T-helper 2 cell treated with Interferon-gamma antibody and Interleukin-4, amounts not matched to agents 5 μg/mL and 100 μg/mL, for 36 hours (primary cell): Measurements from ENCODE around the gene ANO1.

Experiments
- DNase-seq: peaks from one replicate; pipeline ENCODE4 v3.0.0; 2021; ENCODE audit warnings: low spot score
- H3K27ac Mint-ChIP-seq: one replicate; pipeline ENCODE4 v1.8.0; 2021; ENCODE audit warnings: mild to moderate bottlenecking, mixed read lengths
- H3K27me3 Mint-ChIP-seq: one replicate; pipeline ENCODE4 v1.8.0; 2021; ENCODE audit warnings: low read depth, mixed read lengths
- H3K36me3 Mint-ChIP-seq: one replicate; pipeline ENCODE4 v1.8.0; 2021; ENCODE audit warnings: low read depth, mixed read lengths
- H3K4me1 Mint-ChIP-seq: one replicate; pipeline ENCODE4 v1.8.0; 2021; ENCODE audit warnings: low read depth, mixed read lengths
- H3K4me3 Mint-ChIP-seq: one replicate; pipeline ENCODE4 v1.8.0; 2022; ENCODE audit warnings: mild to moderate bottlenecking, moderate library complexity, mixed read lengths
- H3K9me3 Mint-ChIP-seq: one replicate; pipeline ENCODE4 v1.8.0; 2021; ENCODE audit warnings: mixed read lengths

The ANO1 gene

DNA sequence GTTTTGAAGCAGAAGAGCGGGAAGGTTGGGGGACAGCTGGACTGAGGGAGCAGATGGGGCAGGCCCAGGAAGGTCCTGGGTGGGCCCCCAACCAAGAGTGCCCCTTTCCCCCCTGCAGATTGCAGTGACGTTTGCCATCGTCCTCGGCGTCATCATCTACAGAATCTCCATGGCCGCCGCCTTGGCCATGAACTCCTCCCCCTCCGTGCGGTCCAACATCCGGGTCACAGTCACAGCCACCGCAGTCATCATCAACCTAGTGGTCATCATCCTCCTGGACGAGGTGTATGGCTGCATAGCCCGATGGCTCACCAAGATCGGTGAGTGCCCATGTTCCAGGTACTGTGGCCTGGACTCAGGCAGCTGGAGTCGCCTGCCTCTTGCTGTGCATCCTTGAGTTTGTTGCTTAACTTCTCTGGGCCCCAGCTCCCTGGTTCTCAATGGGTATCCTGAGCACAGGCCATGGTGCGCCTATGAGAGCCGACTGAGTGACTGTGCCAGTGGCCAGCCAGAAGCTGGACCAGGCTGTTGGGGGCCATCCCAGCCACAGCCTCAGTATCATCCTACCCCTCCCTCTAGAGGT lies 83.0 kb downstream of the ANO1 start:
- no peak for DNase-seq
- H3K4me3 Mint-ChIP-seq = no peak overlapping the region
- no peaks in the 10 kb centered on the region for H3K36me3 Mint-ChIP-seq
- no peaks in the 10 kb centered on the region for H3K4me1 Mint-ChIP-seq
- no peaks in the 10 kb centered on the region for H3K9me3 Mint-ChIP-seq
- H3K27me3 Mint-ChIP-seq = no peaks in the 10 kb centered on the region
- H3K27ac Mint-ChIP-seq = no peak overlapping the region

DNA sequence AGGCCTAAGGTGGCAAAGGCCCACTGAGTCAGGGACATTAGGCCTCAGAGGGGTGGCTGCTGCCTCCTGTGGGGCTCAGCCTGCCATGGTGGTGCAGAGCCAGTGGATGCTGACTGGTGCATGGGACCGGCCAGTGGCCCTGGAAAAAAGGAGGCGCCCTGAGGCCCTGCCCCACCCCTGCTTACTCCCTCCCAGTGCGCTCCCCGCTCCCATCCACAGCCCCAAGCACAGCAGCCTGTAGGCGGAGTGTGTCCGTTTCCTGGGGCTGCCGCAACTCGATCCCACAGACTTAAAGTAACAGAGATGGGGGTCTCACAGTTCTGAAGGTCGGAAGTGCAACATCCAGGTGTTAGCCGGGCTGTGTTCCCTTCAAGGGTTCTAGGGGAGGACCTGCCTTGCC lies 86.6 kb downstream of the ANO1 start:
- no peaks in the 10 kb centered on the region for H3K36me3 Mint-ChIP-seq
- no peak for DNase-seq
- H3K4me1 Mint-ChIP-seq = no peaks in the 10 kb centered on the region
- no peak overlapping the region for H3K27ac Mint-ChIP-seq
- H3K4me3 Mint-ChIP-seq = no peak overlapping the region
- no peaks in the 10 kb centered on the region for H3K9me3 Mint-ChIP-seq
- no peaks in the 10 kb centered on the region for H3K27me3 Mint-ChIP-seq

DNA sequence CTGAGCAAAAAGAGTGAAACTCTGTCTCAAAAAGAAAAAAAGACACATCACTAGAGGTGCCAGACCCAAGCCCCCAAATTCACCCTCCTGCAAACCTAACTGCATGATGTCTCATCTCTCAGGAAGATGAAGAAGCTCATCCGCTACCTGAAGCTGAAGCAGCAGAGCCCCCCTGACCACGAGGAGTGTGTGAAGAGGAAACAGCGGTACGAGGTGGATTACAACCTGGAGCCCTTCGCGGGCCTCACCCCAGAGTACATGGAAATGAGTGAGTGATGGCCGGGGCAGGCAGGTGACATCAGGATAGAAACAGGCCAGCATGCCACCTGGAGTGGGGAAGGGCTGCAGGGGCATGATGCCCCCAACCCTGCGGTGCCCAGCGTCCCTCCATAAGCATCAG lies 89.0 kb downstream of the ANO1 start:
- no peaks in the 10 kb centered on the region for H3K27me3 Mint-ChIP-seq

GRCh38 chr11:70167723-70168404 lies 89.7 kb downstream of the ANO1 start:
- Mint-ChIP-seq H3K27ac (no peak overlapping the region), H3K4me3 (no peak overlapping the region), H3K4me1 (no peaks in the 10 kb centered on the region), H3K27me3 (no peaks in the 10 kb centered on the region), H3K9me3 (no peaks in the 10 kb centered on the region), H3K36me3 (no peaks in the 10 kb centered on the region)
- DNase-seq = no peak

More for the DNA sequence above, 89.0 kb downstream of the ANO1 start:
- Mint-ChIP-seq H3K4me3 (no peak overlapping the region), H3K36me3 (no peaks in the 10 kb centered on the region), H3K4me1 (no peaks in the 10 kb centered on the region), H3K27ac (no peak overlapping the region), H3K9me3 (no peaks in the 10 kb centered on the region)
- no peak for DNase-seq

DNA sequence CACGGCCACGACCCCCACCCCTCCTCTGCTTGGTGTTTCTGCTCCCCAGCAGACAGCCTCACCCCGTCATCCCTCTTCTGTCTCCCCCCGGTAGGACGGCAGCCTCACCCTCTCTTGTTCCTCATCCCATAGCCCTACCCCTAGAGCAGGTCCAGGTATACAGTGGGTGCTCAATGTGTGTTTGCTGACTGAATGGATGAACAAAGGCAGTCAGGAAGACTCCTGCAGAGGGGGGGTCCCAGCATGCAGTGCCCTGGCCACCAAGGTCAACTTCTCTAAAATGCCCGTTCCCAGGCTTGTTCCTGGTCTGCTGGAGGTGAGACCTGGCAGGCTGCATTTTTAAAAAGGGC lies 90.3 kb downstream of the ANO1 start:
- no peaks in the 10 kb centered on the region for H3K36me3 Mint-ChIP-seq
- no peak overlapping the region for H3K27ac Mint-ChIP-seq
- no peaks in the 10 kb centered on the region for H3K9me3 Mint-ChIP-seq
- H3K4me3 Mint-ChIP-seq = no peak overlapping the region
- no peaks in the 10 kb centered on the region for H3K4me1 Mint-ChIP-seq
- no peak for DNase-seq
- H3K27me3 Mint-ChIP-seq = no peaks in the 10 kb centered on the region

DNA sequence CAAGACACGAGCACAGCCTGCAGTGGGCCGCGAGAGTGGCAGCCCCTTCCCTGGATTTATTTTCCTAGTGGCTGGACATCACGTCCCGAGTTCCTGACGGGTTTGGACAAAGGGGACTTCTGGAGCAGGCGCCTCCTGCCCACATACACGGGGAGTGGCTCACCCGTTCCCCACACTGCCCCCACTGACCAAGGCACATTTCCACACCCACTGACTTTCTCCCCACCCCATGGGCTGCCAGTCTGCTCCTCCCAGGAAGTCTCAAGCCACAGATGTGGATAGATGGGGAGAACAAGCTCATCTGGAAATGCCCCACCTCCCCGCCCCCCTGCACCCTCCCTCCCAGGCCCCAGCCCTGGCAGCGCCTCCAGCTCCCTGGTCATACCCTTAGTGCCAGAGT lies 91.0 kb downstream of the ANO1 start:
- no peak overlapping the region for H3K27ac Mint-ChIP-seq
- no peaks in the 10 kb centered on the region for H3K36me3 Mint-ChIP-seq
- no peak overlapping the region for H3K4me3 Mint-ChIP-seq
- H3K9me3 Mint-ChIP-seq = no peaks in the 10 kb centered on the region
- no peak for DNase-seq
- no peaks in the 10 kb centered on the region for H3K4me1 Mint-ChIP-seq
- H3K27me3 Mint-ChIP-seq = no peaks in the 10 kb centered on the region

GRCh38 chr11:70169632-70170031 lies 91.5 kb downstream of the ANO1 start:
- H3K36me3 Mint-ChIP-seq = no peaks in the 10 kb centered on the region
- H3K27ac Mint-ChIP-seq = no peak overlapping the region

DNA sequence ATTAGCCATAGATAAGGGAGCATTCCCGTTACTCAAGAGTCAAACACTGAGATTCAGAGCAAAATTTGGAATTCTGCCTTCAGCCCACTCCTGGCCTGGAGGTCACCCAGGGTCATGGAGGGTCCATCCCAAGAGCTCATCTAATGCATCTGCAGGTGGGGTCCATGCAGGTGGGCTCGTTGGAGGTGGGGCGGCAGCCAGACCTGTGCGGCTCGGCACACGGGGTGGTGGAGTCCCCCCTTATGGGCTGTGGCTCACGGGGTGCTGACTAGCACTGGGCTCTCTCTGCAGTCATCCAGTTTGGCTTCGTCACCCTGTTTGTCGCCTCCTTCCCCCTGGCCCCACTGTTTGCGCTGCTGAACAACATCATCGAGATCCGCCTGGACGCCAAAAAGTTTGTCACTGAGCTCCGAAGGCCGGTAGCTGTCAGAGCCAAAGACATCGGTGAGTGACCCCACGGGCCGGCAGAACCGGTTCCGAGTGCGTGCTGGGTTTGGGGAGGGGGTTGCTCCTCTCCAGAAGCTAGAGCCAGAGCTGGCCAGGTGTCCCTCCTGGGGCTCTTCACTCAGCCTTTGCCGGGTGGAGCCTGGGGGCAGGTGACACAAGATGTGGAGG lies 92.6 kb downstream of the ANO1 start:
- DNase-seq = no peak
- Mint-ChIP-seq H3K4me3 (no peak overlapping the region), H3K27me3 (no peaks in the 10 kb centered on the region)

More at GRCh38 chr11:70169632-70170031, 91.5 kb downstream of the ANO1 start:
- H3K4me1 Mint-ChIP-seq = no peaks in the 10 kb centered on the region
- no peak for DNase-seq
- no peaks in the 10 kb centered on the region for H3K9me3 Mint-ChIP-seq
- no peak overlapping the region for H3K4me3 Mint-ChIP-seq
- no peaks in the 10 kb centered on the region for H3K27me3 Mint-ChIP-seq

GRCh38 chr11:70173018-70173417 lies 94.9 kb downstream of the ANO1 start:
- Mint-ChIP-seq H3K36me3 (no peaks in the 10 kb centered on the region), H3K4me1 (no peaks in the 10 kb centered on the region), H3K27me3 (no peaks in the 10 kb centered on the region), H3K27ac (no peak overlapping the region), H3K4me3 (no peak overlapping the region), H3K9me3 (no peaks in the 10 kb centered on the region)
- no peak for DNase-seq

More for the DNA sequence above, 92.6 kb downstream of the ANO1 start:
- H3K36me3 Mint-ChIP-seq = no peaks in the 10 kb centered on the region
- no peaks in the 10 kb centered on the region for H3K9me3 Mint-ChIP-seq
- no peaks in the 10 kb centered on the region for H3K4me1 Mint-ChIP-seq
- H3K27ac Mint-ChIP-seq = no peak overlapping the region

GRCh38 chr11:70174547-70175235 lies 96.6 kb downstream of the ANO1 start:
- Mint-ChIP-seq H3K9me3 (no peaks in the 10 kb centered on the region), H3K27ac (no peak overlapping the region), H3K4me1 (no peaks in the 10 kb centered on the region), H3K36me3 (no peaks in the 10 kb centered on the region), H3K4me3 (no peak overlapping the region), H3K27me3 (no peaks in the 10 kb centered on the region)
- no peak for DNase-seq

GRCh38 chr11:70175236-70175698 lies 97.2 kb downstream of the ANO1 start:
- DNase-seq = no peak
- no peaks in the 10 kb centered on the region for H3K36me3 Mint-ChIP-seq
- no peaks in the 10 kb centered on the region for H3K27me3 Mint-ChIP-seq
- H3K27ac Mint-ChIP-seq = no peak overlapping the region
- H3K9me3 Mint-ChIP-seq = no peaks in the 10 kb centered on the region
- no peak overlapping the region for H3K4me3 Mint-ChIP-seq
- H3K4me1 Mint-ChIP-seq = no peaks in the 10 kb centered on the region

DNA sequence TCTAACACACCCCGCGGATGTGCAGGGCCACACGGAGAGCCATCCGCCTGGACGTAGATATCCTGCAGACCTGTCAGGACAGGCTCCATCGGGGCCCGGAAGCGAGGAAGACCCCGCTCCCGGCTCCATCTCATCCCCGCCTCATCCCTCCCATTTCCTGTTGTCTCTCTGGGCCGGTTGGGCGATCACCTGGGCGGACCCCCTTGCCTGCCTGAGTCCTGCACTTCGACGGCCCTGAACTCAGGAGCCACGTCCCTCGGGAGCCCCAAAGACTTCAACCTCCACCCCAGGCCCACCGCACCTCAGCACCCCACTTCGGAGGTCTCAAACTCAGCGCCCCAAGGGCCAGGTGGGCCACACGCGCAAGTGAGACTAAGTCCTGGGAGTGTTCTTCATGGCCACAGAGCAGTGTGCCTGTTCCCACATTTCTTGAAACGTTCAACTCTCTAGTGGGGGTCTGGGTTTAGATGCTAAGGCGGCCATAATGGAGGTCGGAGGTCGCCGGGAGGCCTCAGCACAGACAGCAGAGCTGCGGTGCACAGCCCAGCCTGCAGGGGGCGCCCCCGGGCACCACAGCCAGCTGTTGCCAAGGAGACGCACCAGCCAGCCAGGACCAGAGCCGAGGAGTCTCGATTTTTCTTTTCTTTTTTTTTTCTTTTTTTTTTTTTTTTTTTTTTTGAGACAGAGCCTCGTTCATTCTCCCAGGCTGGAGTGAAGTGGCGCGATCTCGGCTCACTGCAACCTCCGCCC lies 99.0 kb downstream of the ANO1 start:
- Mint-ChIP-seq H3K9me3 (no peaks in the 10 kb centered on the region), H3K27me3 (no peaks in the 10 kb centered on the region), H3K4me1 (no peaks in the 10 kb centered on the region), H3K36me3 (no peaks in the 10 kb centered on the region), H3K27ac (no peak overlapping the region), H3K4me3 (no peak overlapping the region)
- peak; percentile 35 for DNase-seq

- Mint-ChIP-seq H3K27me3 (no peaks in the 10 kb centered on the region), H3K36me3 (no peaks in the 10 kb centered on the region), H3K4me1 (no peaks in the 10 kb centered on the region), H3K27ac (no peak overlapping the region), H3K4me3 (no peak overlapping the region), H3K9me3 (no peaks in the 10 kb centered on the region)
- no peak for DNase-seq
These were observed 102.8 kb downstream of the ANO1 start for GRCh38 chr11:70180906-70181305.

DNA sequence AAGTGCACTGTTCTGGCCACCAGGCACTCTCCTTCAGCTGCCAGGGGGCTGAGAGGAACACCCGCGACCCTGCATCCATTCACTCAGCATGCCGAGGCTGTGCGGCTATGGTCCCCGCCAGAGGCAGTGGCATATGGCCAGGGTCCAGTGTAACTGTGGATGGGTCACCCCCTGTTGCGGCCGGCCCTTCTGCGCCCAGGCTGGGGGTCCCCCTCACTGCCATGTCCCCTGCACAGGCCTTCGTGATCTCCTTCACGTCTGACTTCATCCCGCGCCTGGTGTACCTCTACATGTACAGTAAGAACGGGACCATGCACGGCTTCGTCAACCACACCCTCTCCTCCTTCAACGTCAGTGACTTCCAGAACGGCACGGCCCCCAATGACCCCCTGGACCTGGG lies 104.1 kb downstream of the ANO1 start:
- no peaks in the 10 kb centered on the region for H3K9me3 Mint-ChIP-seq
- H3K4me1 Mint-ChIP-seq = no peaks in the 10 kb centered on the region
- no peak overlapping the region for H3K27ac Mint-ChIP-seq
- no peaks in the 10 kb centered on the region for H3K27me3 Mint-ChIP-seq
- DNase-seq = no peak
- no peak overlapping the region for H3K4me3 Mint-ChIP-seq
- H3K36me3 Mint-ChIP-seq = no peaks in the 10 kb centered on the region
